Muscle of back (tissue), 11 donors: Measurements from ENCODE around the gene GTF2B. TPM values are rescaled to one million over a fixed set of nuclear protein-coding genes. Genes with fewer than 3 reads are reported as not detected.
A peak's percentile ranks its signal among the peaks of the same experiment; 100 is the strongest.
"Not testable (repeated sequence)": the region's sequence is repeated elsewhere in the genome, so short reads cannot be mapped to it uniquely, and the experiment has no call there.

Source experiments
- DNase-seq, 3 donors: peaks; one replicate each; pipeline versions ENCODE4 v3.0.0 to v3.0.0-alpha.2; 2013
- polyA plus RNA-seq, 10 donors: library from polyadenylated mRNA; unstranded; fragments of 120-200 nt; gene quantifications; one replicate each; pipeline ENCODE4 v1.2.1, GENCODE V29; 2013; ENCODE audit not compliant: insufficient read length in 10 of 10

The GTF2B gene
- polyA plus RNA-seq, 10 donors, result 28.5 to 40.6 (median 34.7) TPM

GRCh38 chr1:88890131-88890530, 1.2 kb downstream of the GTF2B start:
- DNase-seq, result no peak

GRCh38 chr1:88888750-88889149, 2.6 kb downstream of the GTF2B start:
- no peak for DNase-seq

GRCh38 chr1:88885933-88886332, 5.4 kb downstream of the GTF2B start:
- no peak for DNase-seq

GRCh38 chr1:88883156-88883555, 8.2 kb downstream of the GTF2B start:
- no peak for DNase-seq

GRCh38 chr1:88880717-88881116, 10.7 kb downstream of the GTF2B start:
- DNase-seq, result not testable (repeated sequence)

GRCh38 chr1:88878731-88879130, 12.6 kb downstream of the GTF2B start:
- DNase-seq, result no peak

- no peak for DNase-seq
Observed at GRCh38 chr1:88877911-88878310, 13.5 kb downstream of the GTF2B start.

- peak in 2 of 3 donors; percentile 5 to 52 for DNase-seq
Observed at GRCh38 chr1:88877382-88877825, 14.0 kb downstream of the GTF2B start.

GRCh38 chr1:88876573-88877365, 14.6 kb downstream of the GTF2B start:
- peak in 2 of 3 donors; percentile 30 to 54 for DNase-seq

- DNase-seq, result no peak
Observed at GRCh38 chr1:88875595-88875994, 15.8 kb downstream of the GTF2B start.

- DNase-seq, result peak in 1 of 3 donors; percentile 5
Observed at GRCh38 chr1:88873737-88874349, 17.5 kb downstream of the GTF2B start.

GRCh38 chr1:88869644-88870043, 21.7 kb downstream of the GTF2B start:
- DNase-seq, result not testable (repeated sequence)

GRCh38 chr1:88867743-88868521, 23.4 kb downstream of the GTF2B start:
- peak in 1 of 3 donors; percentile 40 for DNase-seq

GRCh38 chr1:88851303-88852063, 39.9 kb downstream of the GTF2B start:
- DNase-seq, result no peak

GRCh38 chr1:88847643-88848042, 43.7 kb downstream of the GTF2B start:
- DNase-seq, result no peak

GRCh38 chr1:88825721-88826120, 65.6 kb downstream of the GTF2B start:
- no peak for DNase-seq

- DNase-seq, result not testable (repeated sequence)
Observed at GRCh38 chr1:88819642-88820041, 71.7 kb downstream of the GTF2B start.

- DNase-seq, result no peak
Observed at GRCh38 chr1:88813471-88813870, 77.9 kb downstream of the GTF2B start.

GRCh38 chr1:88812366-88812765, 79.0 kb downstream of the GTF2B start:
- DNase-seq, result no peak

- no peak for DNase-seq
Observed at GRCh38 chr1:88803444-88803843, 87.9 kb downstream of the GTF2B start.

- peak in 1 of 3 donors; percentile 27 for DNase-seq
Observed at GRCh38 chr1:88802950-88803349, 88.4 kb downstream of the GTF2B start.
